ES-I3 (cell line): Measurements from ENCODE around the gene CAST.
A peak's percentile ranks its signal among the peaks of the same experiment; 100 is the strongest.

Experiments
- H3K36me3 ChIP-seq: 2 replicates; pipeline ENCODE4 v1.6.1; 2013; ENCODE audit warnings: mild to moderate bottlenecking, low read length, control low read depth, moderate library complexity; ENCODE audit not compliant: insufficient read depth
- H3K4me1 ChIP-seq: 2 replicates; pipeline ENCODE4 v1.6.1; 2013; ENCODE audit warnings: mild to moderate bottlenecking, control low read depth, low read length; ENCODE audit not compliant: insufficient read depth
- H3K9ac ChIP-seq: 2 replicates; pipeline ENCODE4 v1.6.1; 2013; ENCODE audit warnings: low read depth, mild to moderate bottlenecking, low read length, moderate library complexity
- H3K9me3 ChIP-seq: 2 replicates; pipeline ENCODE4 v1.6.1; 2013; ENCODE audit warnings: mild to moderate bottlenecking, low read length, moderate library complexity; ENCODE audit not compliant: control insufficient read depth, insufficient read depth

Gene CAST

DNA sequence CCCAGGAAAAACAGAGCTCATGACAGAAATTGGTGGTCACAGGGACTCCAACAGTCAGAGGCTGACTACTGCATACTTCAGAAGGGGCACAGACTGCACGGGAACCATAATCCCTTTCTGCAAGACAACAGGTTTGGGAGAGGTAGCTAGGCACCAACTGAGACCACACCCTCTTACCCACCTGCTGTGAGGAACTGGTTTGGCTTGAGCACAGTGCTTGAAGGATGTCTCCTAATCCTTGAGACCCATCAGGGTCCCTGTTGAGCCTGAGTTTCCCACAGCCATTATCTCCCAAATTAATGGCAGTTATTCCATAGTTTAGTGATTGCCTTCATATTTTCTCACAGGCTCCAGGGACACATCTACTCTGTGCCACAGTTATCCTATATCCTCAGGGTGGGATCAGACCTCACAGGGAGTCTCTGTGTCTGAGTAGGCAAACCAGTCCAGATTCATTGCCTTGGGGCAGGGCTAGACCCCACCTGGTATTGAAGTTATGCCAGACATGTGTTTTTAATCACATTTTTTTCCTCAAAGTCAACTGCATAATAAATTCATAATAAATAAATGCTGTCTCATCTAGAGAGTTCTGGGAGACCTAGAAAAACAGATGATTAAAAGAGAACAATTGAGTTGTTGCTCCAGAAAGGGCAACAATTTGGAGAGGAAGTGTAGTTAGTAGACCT lies 9.3 kb upstream of the CAST start:
- H3K9ac ChIP-seq = no peak overlapping the region
- H3K4me1 ChIP-seq = peaks cover 3% of the 10 kb centered on the region; the same call in 1 of the 2 replicates

DNA sequence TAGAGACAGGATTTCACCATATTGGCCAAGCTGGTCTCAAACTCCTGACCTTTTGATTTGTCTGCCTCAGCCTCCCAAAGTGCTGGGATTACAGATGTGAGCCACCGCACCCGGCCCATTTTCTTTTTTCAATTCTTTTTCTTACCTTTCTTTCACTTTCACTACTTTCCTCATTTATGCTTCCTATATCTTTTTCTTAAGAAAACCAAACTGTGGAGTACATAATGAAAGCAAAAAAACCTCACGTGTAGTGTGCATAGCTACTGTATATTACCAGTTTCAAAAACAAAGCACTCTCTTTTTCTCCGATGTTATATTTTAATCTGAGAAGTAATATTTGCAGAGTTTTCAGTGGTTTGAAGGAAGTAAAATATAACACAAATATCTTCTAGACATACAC lies 8.0 kb upstream of the CAST start:
- Histone ChIP-seq H3K9me3 (no peaks in the 10 kb centered on the region; the same call in 1 of the 2 replicates), H3K4me1 (peaks cover 3% of the 10 kb centered on the region; the same call in 1 of the 2 replicates), H3K9ac (no peak overlapping the region), H3K36me3 (no peaks in the 10 kb centered on the region)

More for the DNA sequence above, 9.3 kb upstream of the CAST start:
- H3K9me3 ChIP-seq = no peaks in the 10 kb centered on the region; the same call in 1 of the 2 replicates
- no peaks in the 10 kb centered on the region for H3K36me3 ChIP-seq

DNA sequence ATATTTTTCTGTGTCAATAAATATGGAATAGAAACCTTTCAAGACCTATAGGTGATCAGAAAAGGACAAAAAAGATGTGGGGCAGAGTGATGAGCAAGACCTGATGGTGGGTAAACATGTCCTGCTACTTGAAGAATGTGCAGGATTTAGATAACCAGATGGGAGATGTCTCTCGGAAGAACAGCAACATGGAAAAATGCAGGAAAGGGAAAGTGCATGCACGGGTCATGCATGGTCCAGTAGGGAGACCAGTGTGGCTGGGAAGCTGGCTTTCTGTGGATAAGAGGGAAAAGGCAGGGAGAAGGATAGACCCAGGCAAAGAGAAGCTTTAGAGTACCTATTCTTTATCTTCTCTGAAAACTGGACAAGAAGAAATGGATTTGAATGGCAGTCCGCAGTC lies 7.1 kb upstream of the CAST start:
- Histone ChIP-seq H3K9me3 (no peaks in the 10 kb centered on the region; the same call in 1 of the 2 replicates), H3K9ac (no peak overlapping the region), H3K4me1 (peaks cover 3% of the 10 kb centered on the region; the same call in 1 of the 2 replicates), H3K36me3 (no peaks in the 10 kb centered on the region)

DNA sequence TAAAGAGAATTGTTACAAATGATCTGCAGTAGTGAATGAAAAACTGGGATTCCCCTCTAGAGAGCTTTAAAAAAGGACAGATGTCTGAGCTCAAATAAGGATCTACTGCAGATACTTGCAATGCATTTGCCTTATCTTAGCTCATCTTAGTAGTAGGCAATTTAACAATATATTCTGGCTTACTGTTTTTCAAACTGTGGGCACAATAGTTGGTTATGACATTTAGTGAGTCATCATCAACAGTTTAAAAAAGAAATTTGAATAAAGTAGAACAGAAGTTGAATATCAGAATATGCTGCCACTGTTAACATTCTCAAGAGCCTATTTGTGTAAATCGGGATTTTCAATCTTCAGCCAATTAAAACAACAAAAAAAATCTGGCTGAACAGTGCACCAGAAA lies 6.7 kb upstream of the CAST start:
- no peaks in the 10 kb centered on the region for H3K36me3 ChIP-seq
- H3K4me1 ChIP-seq = peaks cover 5% of the 10 kb centered on the region; the same call in 1 of the 2 replicates
- H3K9me3 ChIP-seq = no peaks in the 10 kb centered on the region; the same call in 1 of the 2 replicates
- H3K9ac ChIP-seq = no peak overlapping the region

DNA sequence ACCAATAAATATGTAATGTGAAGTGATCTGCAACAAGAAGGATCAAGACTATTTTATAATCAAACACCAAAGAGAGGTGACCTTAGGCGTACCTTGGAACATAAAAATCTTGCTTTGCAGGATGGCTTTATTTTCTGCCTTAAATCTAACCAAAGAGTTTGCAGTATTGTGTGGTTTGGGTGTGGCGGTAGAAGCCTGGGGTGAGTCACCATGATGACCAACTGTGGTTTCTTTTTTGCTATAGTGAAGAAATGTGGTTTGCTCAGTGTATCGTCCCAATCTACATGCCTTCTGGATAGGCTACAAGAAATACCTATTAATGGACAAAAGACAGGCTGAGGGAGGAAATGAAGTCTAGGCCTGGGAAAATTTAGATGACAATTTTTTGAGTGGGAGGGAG lies 5.1 kb upstream of the CAST start:
- Histone ChIP-seq H3K36me3 (no peaks in the 10 kb centered on the region), H3K9ac (no peak overlapping the region), H3K4me1 (peaks cover 10% of the 10 kb centered on the region; the same call in 1 of the 2 replicates), H3K9me3 (no peaks in the 10 kb centered on the region; the same call in 1 of the 2 replicates)

DNA sequence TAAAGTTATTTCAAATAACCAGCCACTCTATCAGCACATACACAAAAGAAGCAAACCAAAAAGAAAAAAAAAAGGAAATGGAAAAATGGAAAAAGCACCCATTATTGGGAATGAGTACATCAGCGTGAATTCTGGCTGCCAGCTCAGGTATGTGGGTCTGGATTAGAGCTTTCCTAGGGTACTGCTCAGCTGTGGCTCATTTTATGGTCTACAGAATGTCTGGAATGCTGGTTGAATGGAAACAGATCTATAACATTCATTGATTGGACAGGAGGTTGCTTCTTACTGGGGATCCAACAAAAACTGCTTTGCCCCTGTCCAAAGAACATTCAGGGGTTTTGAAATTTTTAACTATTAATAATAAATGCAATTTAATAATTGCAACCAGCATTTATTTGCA lies 3.9 kb upstream of the CAST start:
- 0 out of 2 replicates have a peak, but pooled peaks cover 6% of the 10 kb centered on the region for H3K4me1 ChIP-seq
- H3K36me3 ChIP-seq = no peaks in the 10 kb centered on the region
- H3K9me3 ChIP-seq = no peaks in the 10 kb centered on the region
- H3K9ac ChIP-seq = no peak overlapping the region

DNA sequence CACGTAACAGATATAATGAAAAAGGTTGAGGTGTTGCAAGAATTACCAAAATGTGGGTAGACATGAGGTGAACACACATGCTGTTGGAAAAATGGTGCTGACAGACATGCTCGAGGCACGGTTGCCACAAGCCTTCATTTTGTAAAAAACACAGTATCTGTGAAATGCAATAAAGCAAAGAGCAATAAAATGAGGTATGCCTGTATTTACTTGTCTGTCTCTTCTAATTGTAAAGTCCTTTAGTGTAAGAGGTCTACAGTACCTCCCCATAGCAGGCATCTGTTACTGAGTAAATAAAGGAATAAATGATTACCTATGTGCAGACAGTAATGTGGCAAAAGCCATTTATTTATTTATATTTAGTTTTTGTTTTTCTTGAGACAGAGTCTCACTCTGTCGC lies 3.0 kb upstream of the CAST start:
- 0 out of 2 replicates have a peak, but pooled peaks cover 6% of the 10 kb centered on the region for H3K4me1 ChIP-seq
- H3K36me3 ChIP-seq = no peaks in the 10 kb centered on the region
- H3K9ac ChIP-seq = no peak overlapping the region
- H3K9me3 ChIP-seq = no peaks in the 10 kb centered on the region

DNA sequence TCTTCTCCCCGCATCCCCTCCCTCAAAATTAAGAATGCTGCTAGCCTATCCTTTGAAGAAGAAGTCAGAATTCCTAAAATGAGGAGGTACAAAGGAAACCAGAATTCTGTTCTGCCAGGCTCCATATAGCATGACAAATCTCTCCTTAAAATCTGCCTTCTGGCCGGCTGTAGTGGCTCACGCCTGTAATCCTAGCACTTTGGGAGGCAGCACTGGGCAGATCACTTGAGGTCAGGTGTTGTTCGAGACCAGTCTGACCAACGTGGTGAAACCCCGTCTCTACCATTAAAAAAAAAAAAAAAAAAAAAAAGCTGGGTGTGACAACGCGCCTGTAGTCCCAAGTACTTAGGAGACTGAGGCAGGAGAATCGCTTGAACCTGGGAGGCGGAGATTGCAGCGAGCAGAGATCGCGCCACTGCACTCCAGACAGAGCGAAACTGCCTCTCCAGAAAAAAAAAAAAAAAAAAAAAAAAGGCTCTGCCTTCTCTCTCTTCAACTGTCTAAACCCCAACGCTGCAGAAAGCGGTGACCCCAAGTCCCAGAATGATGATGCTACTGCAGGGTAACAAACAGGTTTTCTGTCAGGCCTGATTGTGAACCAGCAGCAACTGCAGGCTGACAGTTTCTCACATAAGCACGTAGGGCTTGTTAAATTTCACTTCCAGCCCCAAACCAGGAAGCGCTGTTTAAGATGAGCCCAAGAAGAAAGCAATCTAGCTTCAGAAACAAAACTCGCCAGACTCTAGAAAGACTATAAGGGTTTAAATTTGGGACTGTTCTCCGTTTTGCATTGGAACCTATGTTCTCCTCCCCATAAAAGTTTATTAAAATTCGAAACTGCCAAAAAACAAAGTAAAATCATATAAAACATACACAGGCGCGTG lies 963 bp upstream of the CAST start:
- Histone ChIP-seq H3K4me1 (0 out of 2 replicates have a peak, but pooled peaks cover 6% of the 10 kb centered on the region), H3K9me3 (no peaks in the 10 kb centered on the region), H3K9ac (peak overlapping the region; percentile 71), H3K36me3 (no peaks in the 10 kb centered on the region)

DNA sequence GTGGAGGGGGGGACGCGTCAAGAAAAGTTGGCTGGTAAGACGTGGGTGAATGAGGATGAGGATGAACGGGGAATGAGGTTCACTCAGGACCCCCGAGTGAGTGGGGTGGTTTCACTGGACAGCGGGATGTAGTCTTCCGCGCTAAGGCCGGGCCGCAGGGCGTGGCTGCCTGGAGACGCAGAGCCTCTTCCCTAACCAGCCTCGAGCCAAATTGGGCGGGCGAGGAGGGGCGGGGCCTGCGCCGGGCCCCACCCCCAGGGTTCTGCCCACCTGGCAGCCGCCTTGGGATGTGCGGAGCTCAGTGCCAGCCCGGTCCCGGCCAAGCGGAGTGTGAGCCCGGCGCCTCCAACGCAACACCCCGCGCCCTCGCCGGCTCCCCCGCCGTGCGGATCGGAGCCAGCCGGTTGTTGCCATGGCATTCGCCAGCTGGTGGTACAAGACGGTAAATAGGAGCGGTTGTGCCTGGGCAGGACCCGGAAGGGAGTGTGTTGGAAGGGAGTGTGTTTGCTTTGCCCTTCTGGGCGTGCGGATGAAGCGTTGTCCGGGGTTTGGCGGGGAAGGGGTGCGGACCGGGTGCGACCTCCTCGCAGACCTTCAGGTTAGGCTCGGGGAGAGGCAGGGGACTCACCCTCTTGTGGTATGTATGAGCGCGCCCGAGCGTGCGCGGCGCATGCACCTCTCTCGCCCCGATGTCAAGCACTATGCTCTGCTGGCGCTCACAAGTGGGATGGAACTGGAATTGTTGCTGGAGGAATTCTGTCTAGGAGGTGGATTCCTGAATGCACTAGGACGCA lies 746 bp downstream of the CAST start:
- 0 out of 2 replicates have a peak, but pooled peaks cover 6% of the 10 kb centered on the region for H3K4me1 ChIP-seq

DNA sequence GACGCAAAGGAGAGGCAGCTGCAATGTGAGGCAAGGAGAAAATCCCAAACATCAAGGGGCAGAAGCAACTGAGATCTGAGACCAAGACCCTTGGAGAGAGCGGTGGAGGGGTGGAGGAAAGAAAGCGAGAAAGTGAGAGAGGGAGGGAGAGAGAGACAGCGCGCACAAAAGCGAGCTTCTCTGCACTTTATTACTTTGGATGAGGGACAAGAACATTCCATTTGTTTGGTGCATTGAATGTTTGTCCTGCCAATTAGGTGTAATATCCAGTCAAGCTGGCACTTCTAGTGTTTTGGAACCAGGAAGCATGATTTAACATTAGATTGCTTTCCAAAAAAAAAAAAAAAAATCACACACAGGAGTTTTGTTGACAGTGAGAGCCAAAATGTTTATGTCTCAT lies 1.4 kb downstream of the CAST start:
- no peaks in the 10 kb centered on the region for H3K9me3 ChIP-seq
- H3K9ac ChIP-seq = peak overlapping the region; percentile 71; the same call in 1 of the 2 replicates
- H3K36me3 ChIP-seq = no peaks in the 10 kb centered on the region
- 0 out of 2 replicates have a peak, but pooled peaks cover 6% of the 10 kb centered on the region for H3K4me1 ChIP-seq

More for the DNA sequence above, 746 bp downstream of the CAST start:
- Histone ChIP-seq H3K9me3 (no peaks in the 10 kb centered on the region), H3K36me3 (no peaks in the 10 kb centered on the region), H3K9ac (peak overlapping the region; percentile 71; the same call in 1 of the 2 replicates)

DNA sequence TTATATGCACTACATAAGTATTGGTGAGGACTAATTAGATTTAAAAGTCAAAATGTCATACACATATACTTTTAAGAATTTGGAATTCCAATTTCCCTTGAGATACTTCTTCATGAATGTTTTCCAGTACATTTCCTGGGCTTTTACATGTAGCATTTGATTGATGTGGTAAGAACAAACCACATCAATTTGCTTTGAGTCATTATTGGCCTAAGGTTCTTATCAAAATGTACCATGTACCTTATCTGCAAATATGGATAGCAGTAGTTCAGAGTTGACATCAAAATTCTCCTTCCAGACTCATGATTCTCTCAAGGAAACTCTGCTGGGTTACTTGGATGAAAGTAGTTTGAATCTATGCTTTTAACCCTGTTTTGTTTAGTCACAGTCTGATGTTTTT lies 2.5 kb downstream of the CAST start:
- Histone ChIP-seq H3K4me1 (0 out of 2 replicates have a peak, but pooled peaks cover 6% of the 10 kb centered on the region), H3K9ac (no peak overlapping the region), H3K9me3 (no peaks in the 10 kb centered on the region), H3K36me3 (no peaks in the 10 kb centered on the region)

DNA sequence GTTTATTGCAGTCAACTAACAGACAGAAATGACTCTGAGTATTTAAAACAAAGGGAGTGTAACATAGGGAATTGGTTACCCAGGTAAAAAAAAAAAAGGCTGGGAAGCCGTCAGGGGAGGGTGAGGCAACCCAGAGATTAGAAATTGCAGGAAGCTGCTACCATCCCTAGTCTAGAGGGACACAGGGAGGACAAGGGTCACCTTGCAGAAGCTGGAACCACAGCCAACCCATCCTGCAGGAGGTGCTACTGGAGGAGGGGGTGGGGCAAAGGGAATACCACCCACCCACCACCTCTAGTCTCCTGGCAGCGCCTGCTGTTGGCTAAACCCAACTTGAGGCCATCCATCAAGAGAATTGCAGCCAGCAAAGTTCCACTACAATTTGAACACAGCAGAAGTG lies 6.5 kb downstream of the CAST start:
- Histone ChIP-seq H3K9ac (no peak overlapping the region), H3K36me3 (no peaks in the 10 kb centered on the region), H3K4me1 (no peaks in the 10 kb centered on the region), H3K9me3 (no peaks in the 10 kb centered on the region)

DNA sequence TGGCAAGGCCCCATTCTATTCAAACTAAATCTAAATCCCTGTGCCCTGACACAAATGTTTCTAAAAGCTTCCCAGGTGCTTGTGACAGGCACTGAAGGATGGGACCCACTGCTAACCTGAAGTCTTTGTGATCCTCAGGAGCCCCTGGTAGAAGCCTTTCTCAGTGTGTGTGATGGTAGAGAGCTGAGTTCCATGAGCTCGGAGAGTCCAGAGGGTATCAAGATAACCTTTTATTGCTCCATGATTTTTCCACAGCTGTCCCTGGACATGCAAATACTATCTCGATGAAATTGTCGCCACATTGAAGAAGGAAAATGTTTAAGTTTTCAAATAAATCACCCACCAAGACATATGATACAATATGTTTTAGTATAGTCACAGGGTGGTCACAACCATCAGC lies 7.7 kb downstream of the CAST start:
- no peaks in the 10 kb centered on the region for H3K9me3 ChIP-seq
- no peak overlapping the region for H3K9ac ChIP-seq
- no peaks in the 10 kb centered on the region for H3K36me3 ChIP-seq
- no peaks in the 10 kb centered on the region for H3K4me1 ChIP-seq

DNA sequence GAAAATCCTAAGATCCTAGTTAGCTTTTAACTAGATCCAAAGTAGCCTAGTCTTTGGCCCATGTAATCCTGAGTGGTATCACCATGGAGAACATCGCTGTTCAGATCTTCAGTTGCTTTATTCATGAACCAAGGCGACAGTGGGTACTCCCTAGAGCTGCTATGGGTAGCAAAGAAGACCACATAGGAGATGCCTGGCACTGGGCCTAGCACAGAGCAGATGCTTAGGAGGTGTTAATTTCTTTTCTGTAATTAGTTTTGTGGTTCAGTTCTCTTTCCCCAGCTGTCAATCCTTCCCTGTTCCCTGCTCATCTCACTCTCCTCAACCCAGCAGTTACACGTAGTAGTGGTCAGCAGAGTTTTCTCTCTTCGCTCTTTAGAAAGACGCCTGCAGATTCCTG lies 9.3 kb downstream of the CAST start:
- no peak overlapping the region for H3K9ac ChIP-seq
- H3K4me1 ChIP-seq = no peaks in the 10 kb centered on the region
- H3K9me3 ChIP-seq = no peaks in the 10 kb centered on the region
- H3K36me3 ChIP-seq = no peaks in the 10 kb centered on the region
